Bronchial epithelial cell (primary cell): ENCODE results near the gene RNU1-4. TPM values are rescaled to one million over a fixed set of nuclear protein-coding genes. Genes with fewer than 3 reads are reported as not detected.
A peak's percentile ranks its signal among the peaks of the same experiment; 100 is the strongest.
"Not testable (repeated sequence)": the region's sequence is repeated elsewhere in the genome, so short reads cannot be mapped to it uniquely, and the experiment has no call there.

Source experiments
- DNase-seq: peaks from one replicate; pipeline ENCODE4 v3.0.0-alpha.2; 2010; ENCODE audit warnings: low read depth
- FAIRE-seq: peaks from 2 replicates; lab custom pipeline; 2011; peaks lifted over from hg19 to GRCh38; lab: Jason Lieb, UNC
- H3K27me3 ChIP-seq: 2 replicates; pipeline ENCODE4 v1.5.1; 2011; ENCODE audit warnings: low read length; ENCODE audit not compliant: control insufficient read depth, insufficient read depth
- H3K36me3 ChIP-seq: 2 replicates; pipeline ENCODE4 v1.5.1; 2011; ENCODE audit warnings: low read length; ENCODE audit not compliant: control insufficient read depth, insufficient read depth
- H3K4me3 ChIP-seq: 2 replicates; pipeline ENCODE4 v1.5.1; 2011; ENCODE audit warnings: mild to moderate bottlenecking, low read depth, low read length, control low read depth
- total RNA-seq: library from RNA; depleted of rRNA; stranded (reverse); fragments of >200 nt; gene quantifications from 2 replicates; pipeline ENCODE4 v1.2.1, GENCODE V29; 2014

The RNU1-4 gene
- total RNA-seq, 1 donor from 2014 or later = 5,262 TPM

- H3K4me3 ChIP-seq, H3K36me3 ChIP-seq, FAIRE-seq, H3K27me3 ChIP-seq, DNase-seq: not testable (repeated sequence)
Observed at GRCh38 chr1:16764820-16765655, 24.7 kb downstream of the RNU1-4 start.

DNA sequence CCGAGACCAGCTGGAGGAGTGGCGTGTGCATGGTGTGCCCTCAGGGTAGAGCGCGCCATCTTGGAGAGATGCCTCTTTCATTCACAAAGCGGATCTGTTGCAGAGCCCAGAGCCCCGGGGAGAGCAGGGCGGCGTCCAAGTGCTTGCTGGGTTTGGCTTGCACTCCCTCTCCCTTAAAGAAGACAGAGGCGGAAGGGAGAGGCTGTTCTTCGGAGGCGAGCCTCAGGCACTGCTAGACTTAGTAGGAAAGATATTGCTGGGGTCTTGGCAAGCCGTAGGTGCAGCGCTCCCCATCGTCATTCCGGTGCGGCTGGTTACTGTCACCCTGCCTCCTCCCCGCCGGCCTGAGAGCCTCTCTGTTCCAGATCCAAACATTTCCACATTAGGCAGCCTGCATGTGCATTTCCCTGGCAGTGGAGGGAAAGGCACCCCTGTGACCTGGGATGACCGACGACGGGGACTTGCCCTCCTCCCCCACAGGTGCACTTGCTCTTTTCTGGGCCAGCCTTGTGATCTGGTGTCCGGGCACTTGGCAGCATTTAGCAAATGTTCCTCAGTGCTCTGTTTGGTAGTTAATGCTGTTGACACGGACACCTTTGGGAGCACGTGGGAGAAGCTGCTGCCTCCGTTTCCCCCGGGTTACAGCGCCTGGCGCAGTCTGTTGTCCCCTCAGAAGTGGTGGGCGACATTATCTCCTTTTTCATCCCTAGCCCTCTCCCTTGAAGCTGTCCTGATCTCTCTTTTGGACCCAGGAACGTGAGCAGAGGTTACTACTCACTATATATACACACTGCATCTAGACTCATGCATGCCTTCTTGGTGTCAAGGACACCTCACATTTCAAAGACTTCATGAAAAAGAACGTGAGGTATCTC is 25.7 kb downstream of the RNU1-4 start:
- H3K4me3 ChIP-seq, DNase-seq, H3K36me3 ChIP-seq, H3K27me3 ChIP-seq: not testable (repeated sequence)
- FAIRE-seq = peak; percentile 43

- not testable (repeated sequence) for FAIRE-seq, H3K36me3 ChIP-seq, DNase-seq, H3K27me3 ChIP-seq, H3K4me3 ChIP-seq
Observed at GRCh38 chr1:16766689-16767256, 26.5 kb downstream of the RNU1-4 start.

DNA sequence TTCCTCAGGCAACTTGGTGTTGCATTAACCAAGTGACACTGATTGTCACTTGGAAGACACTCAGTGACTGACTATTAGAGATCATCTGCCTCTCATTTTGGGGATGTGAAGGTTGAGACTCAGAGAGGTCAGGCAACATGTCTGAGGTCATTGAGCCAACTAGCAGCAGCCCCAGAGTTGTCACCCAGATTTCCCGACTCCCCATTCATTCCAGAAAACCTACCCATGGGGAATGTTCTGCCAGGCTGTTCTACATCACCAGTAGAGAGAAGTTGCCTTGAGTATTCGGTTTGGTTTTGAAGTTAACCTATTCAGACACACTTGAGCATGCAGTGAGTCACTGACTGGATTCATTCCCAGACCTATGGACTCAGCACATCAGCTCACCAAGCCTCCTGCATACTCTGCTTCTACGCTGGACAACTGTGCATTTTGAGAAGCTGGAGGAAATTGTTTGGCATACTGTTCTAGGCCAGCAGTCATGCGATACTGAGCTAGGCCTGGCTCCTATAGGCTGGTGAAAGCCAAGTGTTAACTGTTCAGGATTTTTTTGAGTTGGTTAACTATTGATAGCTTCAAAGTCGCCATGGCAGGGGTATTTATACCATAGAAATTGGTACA is 29.9 kb downstream of the RNU1-4 start:
- H3K27me3 ChIP-seq, H3K4me3 ChIP-seq, H3K36me3 ChIP-seq: not testable (repeated sequence)
- peak; percentile 100 for FAIRE-seq
- peak; percentile 79 for DNase-seq

DNA sequence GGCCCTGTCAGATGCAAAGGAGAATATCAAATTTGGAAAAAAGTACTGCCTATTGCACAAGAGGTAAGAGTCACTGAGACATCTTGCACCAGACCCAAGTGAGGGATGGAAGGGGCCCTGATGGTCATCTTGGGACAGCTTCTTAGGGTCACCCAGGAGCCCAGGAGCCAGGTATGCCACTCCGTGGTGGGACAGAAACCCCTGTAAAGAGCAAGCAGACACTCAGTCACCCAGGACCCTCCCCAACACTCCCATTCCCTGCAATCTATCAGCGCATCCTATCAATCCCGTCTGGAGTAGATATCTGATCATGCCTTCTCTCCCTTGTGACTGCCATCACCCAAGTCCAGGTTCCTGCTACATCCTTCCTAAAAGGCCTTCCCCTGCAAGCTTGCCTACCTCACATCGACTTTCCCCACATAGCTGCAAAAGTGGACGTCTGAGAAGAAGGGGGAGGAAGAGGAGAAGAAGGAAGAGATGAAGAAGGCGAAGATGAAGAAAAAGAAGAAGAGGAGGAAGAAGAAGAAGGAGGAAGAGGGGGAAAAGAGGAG is 30.7 kb downstream of the RNU1-4 start:
- not testable (repeated sequence) for H3K27me3 ChIP-seq, FAIRE-seq, H3K36me3 ChIP-seq, DNase-seq, H3K4me3 ChIP-seq

GRCh38 chr1:16772275-16773204 is 32.2 kb downstream of the RNU1-4 start:
- H3K27me3 ChIP-seq, H3K36me3 ChIP-seq, DNase-seq, H3K4me3 ChIP-seq: not testable (repeated sequence)
- FAIRE-seq = peak; percentile 88

DNA sequence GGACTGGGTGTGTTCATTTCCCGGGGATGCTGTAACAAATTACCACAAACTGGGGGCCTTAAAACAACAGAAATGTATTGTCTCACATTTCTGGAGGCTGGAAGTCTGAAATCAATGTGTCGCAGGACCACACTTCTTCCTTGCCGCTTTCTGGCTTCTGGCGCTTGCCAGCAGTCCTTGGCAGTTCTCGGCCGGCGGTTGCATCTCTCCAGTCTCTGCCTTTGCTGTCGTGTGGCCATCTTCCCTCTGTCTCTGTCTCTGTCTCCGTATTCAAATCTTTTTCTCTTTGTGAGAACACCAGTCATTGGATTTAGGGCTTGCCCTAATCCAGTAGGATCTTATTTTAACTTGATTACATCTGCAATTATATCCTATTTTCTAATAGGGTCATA is 32.9 kb downstream of the RNU1-4 start:
- not testable (repeated sequence) for H3K36me3 ChIP-seq, FAIRE-seq, DNase-seq, H3K27me3 ChIP-seq, H3K4me3 ChIP-seq

- H3K36me3 ChIP-seq, H3K4me3 ChIP-seq, H3K27me3 ChIP-seq, DNase-seq, FAIRE-seq: not testable (repeated sequence)
Observed at GRCh38 chr1:16773723-16774122, 33.4 kb downstream of the RNU1-4 start.

- not testable (repeated sequence) for DNase-seq, H3K27me3 ChIP-seq, H3K36me3 ChIP-seq, H3K4me3 ChIP-seq
- peak; percentile 89 for FAIRE-seq
Observed at GRCh38 chr1:16774773-16775172, 34.5 kb downstream of the RNU1-4 start.

DNA sequence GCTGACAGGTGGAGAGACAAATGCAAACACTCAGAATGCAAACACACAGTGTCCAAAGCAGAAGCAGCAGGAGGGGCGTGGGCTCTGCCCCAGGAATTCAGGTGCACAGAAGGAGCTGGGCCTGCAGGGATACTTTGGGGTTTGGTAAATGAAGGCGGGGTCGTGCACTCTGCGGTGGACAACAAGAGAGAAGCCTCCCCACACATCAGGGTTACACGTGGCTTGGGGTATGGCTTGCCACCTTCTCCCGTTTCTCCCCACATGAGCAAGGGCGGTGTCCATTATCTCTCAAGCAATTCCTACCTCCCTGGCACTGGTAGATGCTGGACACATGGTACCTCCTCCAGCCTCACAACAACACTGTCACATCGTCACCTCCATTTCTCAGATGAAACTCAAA is 35.0 kb downstream of the RNU1-4 start:
- not testable (repeated sequence) for H3K4me3 ChIP-seq, DNase-seq, H3K36me3 ChIP-seq, H3K27me3 ChIP-seq
- peak; percentile 96 for FAIRE-seq

GRCh38 chr1:16776248-16776647 is 35.9 kb downstream of the RNU1-4 start:
- FAIRE-seq, H3K4me3 ChIP-seq, DNase-seq: not testable (repeated sequence)

DNA sequence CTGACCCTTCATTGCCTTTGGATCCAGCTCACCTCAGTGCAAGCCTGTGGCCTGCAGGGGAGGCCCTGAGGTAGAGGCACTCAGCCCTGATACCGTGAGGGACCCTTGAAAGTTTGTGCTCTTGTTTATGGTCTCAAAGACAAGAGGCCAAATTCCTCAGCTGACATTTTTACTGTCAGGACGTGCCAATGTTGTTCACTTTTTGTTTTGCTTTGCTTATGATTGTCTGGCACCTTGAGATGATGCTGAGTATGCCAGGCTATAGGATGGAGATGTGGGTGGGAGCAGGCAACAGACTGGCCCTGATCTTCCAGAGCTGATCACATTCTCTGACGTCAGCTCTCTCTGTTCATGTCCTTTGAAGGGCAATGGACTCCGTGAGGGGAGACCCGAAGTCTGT is 36.5 kb downstream of the RNU1-4 start:
- H3K27me3 ChIP-seq, H3K36me3 ChIP-seq, DNase-seq, H3K4me3 ChIP-seq: not testable (repeated sequence)
- peak; percentile 75 for FAIRE-seq

More at GRCh38 chr1:16776248-16776647, 35.9 kb downstream of the RNU1-4 start:
- not testable (repeated sequence) for H3K27me3 ChIP-seq, H3K36me3 ChIP-seq

DNA sequence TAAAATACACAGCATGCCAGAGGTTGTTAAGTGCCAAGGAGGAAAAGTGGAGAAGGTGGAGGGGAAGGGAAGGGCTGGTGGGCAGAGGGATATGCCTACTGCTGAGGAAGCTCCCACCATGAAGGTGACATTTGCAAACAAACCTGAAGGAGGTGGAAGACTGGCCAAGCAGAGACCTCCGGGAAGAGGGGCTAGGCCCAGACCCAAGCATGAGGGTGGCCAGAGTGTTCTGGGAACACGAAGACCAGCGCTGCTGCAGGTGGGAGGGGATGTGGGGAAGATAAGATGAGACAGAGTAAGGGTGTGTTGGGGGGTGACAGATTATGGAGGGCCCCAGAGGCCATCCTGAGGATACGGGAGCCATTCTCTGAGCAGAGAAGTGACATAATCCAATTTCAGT is 37.5 kb downstream of the RNU1-4 start:
- not testable (repeated sequence) for FAIRE-seq, DNase-seq, H3K27me3 ChIP-seq, H3K36me3 ChIP-seq, H3K4me3 ChIP-seq
